AG08395 (cell line): ENCODE results near the gene TRMT6.

ENCODE experiments used
- DNase-seq: peaks from one replicate; pipeline ENCODE4 v3.0.0; 2012; ENCODE audit warnings: mixed read lengths, low spot score

Gene TRMT6

DNA sequence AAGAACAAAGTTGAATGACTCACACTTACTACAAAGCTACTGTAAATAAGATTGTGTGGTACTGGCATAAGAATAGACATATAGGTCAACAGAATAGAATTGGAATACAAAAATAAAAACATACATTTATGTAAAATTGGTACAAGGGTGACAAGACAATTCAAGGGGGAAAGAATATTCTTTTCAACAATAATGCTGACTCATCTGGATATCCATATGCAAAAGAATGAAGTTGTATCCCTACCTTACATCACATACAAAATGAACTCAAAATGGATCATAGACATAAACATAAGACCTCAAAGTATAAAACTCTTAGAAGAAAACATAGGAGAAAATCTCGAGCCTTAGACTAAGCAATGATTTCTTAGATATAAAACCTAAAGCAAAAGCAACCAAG, 50.9 kb downstream of the TRMT6 start:
- no peak for DNase-seq

DNA sequence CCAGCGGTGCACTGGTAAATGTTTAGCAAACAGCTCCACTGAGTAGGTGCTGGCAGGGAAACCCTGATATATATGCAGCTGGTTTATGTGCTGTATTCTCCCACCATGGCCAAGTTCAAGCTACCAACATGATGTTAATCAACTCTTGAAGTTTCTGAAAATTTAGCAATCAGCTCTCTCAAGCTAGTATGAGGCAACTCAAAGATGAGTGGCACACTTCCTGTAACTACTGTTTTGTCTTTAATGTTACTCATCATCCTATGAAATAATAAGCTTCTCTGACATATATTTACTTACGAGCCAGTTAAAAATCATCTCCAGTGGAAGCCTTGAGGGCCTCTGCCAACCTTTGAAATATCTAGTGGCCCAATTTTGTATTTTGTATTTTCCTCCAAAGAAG, 54.7 kb downstream of the TRMT6 start:
- no peak for DNase-seq

DNA sequence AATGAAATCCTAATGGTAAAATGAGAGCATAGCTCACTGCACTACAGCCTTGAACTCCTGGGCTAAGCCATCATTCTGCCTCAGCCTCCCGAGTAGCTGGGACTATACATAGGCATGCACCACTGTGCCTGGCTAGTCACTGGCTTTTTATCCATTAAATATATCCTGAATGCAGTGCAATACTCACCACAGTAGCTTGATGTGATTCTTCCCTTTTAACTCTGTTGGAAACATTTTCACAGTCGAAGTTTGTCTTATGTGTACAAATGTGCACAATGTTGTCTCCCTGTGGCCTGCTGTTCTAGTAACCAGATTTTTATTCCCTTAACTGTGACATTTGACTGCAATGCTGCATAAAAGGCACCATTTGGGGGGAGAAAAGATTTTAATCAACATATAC, 56.7 kb downstream of the TRMT6 start:
- DNase-seq: no peak

DNA sequence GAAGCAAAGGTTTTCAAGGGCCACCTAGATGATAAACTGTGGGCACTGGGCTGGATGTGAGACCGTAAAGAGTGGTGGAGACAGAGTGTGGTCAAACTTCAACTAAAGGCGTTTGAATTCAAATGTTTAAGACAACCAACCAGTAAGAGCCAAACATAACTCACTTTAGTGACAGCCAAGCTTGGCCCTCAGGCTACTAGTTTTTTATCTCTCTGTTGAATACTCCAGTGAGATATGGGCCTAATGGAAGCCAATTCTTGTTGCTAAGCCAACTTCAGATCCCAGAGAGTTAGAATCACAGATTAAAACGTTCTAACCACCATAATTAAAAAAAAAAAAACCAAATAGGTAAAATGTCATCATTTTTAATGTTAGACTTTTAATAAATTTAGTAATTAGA, 57.3 kb downstream of the TRMT6 start:
- DNase-seq: no peak

DNA sequence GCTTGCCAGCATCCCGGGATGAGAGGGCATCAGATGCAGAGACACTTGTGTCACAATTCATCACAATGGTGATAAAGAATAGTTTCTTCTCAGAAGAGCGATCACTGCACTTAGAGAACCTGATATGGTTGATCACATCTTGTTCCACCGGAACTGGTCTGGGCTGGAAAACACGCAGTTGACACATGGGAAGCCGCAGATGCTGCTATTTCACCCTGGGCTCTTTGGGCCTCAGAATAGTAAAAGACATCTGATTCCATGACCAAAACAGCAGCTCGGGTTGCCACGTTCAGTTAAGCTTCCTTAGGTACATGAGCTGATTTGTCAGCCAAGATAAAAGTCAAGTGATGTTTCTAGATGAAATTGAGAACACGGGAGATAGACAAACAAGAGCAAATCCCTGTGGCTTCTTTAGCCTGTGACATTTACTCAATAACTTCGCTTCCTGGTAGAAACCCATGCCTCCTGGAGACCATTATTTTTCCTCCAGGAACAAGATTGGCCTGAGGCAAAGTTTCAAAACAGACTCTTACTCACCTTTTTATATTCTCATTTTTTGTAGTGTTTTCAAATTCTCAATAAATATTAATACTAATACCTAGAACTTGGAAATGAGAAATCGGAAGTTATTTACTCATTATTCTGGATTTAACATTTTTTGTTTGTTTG, 59.4 kb downstream of the TRMT6 start:
- no peak for DNase-seq

DNA sequence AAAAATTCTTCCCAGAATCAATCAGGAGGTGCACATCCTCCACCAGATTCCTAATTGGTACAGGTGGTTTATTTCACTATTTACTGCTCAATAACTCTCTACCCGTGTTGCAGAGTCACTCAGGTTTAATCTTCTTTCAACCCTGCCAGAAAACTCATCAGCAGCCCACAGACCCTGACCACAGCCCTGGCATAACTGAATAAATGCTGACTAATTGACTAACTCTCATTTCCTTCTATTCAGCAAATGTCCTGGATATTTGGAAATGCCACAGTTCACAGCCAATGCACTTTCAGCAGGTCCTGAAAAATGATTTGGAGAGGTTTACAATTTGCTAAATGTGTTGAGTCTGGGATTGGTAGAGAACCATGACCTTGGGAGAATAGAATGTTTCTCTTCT, 62.3 kb downstream of the TRMT6 start:
- DNase-seq: no peak

DNA sequence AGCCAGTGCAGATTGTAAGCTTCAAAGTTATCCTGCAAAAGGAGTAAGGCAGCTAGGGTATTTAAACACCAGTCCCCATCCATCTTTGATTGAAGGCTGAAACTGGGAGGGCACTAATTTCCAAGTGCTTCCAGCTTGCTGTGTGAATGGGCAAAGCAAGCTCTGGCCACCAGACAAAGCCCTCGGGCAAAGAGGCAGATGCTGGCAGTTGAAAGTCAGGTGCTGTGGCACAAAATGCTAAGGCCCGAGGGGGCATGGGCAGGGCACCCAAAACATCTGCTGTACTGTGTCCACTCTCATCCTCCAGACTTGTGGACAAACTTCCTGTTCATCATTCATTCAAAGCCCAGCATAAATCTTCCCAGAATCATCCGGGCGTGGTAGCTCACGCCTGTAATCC, 62.9 kb downstream of the TRMT6 start:
- no peak for DNase-seq
